K562 (cell line): ENCODE results near the gene ZGLP1. TPM values are rescaled to one million over a fixed set of nuclear protein-coding genes. Genes with fewer than 3 reads are reported as not detected.
A peak's percentile ranks its signal among the peaks of the same experiment; 100 is the strongest.

Experiments
- ATF1 ChIP-seq, 2 experiments: fragments of 450-650 bp in 1 of 2; IDR thresholded peaks; 2 replicates each; pipeline ENCODE4 v1.6.1; 2016; ENCODE audit warnings: missing compliant biosample characterization in 1 of 2, missing genetic modification characterization in 1 of 2
- BRCA1 ChIP-seq, 2 experiments: fragments of 450-650 bp in 1 of 2; sonication (generic) in 1 of 2; formaldehyde crosslinking in 1 of 2; IDR thresholded peaks; 2 replicates each; pipeline versions ENCODE4 v1.5.0 to v1.6.1; 2017 to 2020; ENCODE audit warnings: mild to moderate bottlenecking in 1 of 2, missing genetic modification reagents in 1 of 2
- GTF2E2 ChIP-seq: fragments of 200-800 bp; sonication (Bioruptor generic); IDR thresholded peaks from 2 replicates; pipeline ENCODE4 v1.6.1; 2016; ENCODE audit warnings: missing genetic modification characterization, missing compliant biosample characterization
- HDAC2 ChIP-seq: fragments of 450-650 bp; IDR thresholded peaks from 2 replicates; pipeline ENCODE4 v1.6.1; 2016; ENCODE audit warnings: mild to moderate bottlenecking
- KAT2B ChIP-seq: IDR thresholded peaks from one replicate; pipeline ENCODE4 v1.6.1; 2012; ENCODE audit warnings: low read depth, mild to moderate bottlenecking, control low read depth, inconsistent platforms, low read length, moderate library complexity
- MYC ChIP-seq, 2 experiments: fragments of 250-450 bp in 1 of 2; sonication (Bioruptor Pico) in 1 of 2; IDR thresholded peaks; 2 replicates each; pipeline versions ENCODE4 v1.5.1 to v1.6.1; 2012 to 2021; ENCODE audit warnings: low read depth in 2 of 2, borderline replicate concordance in 1 of 2, improper control_type of control experiment in 1 of 2, low read length in 1 of 2, mild to moderate bottlenecking in 1 of 2, moderate library complexity in 1 of 2
- NBN ChIP-seq: fragments of 450-650 bp; IDR thresholded peaks from 2 replicates; pipeline ENCODE4 v1.6.1; 2016; ENCODE audit warnings: low read depth, mild to moderate bottlenecking
- NFE2 ChIP-seq: IDR thresholded peaks from 2 replicates; pipeline ENCODE4 v1.6.1; 2014; ENCODE audit warnings: antibody characterized with exemption, low read depth
- SMAD4 ChIP-seq: fragments of 250-450 bp; sonication (Bioruptor Pico); conservative IDR thresholded peaks from 2 replicates; pipeline ENCODE4 v1.8.0; 2021; ENCODE audit warnings: inconsistent platforms, mild to moderate bottlenecking, moderate library complexity
- STAT5B ChIP-seq: fragments of 250-450 bp; sonication (Bioruptor Pico); IDR thresholded peaks from 2 replicates; pipeline ENCODE4 v1.8.0; 2021; ENCODE audit warnings: mild to moderate bottlenecking, inconsistent platforms
- XRCC5 ChIP-seq: fragments of 200-400 bp; formaldehyde crosslinking; IDR thresholded peaks from 2 replicates; pipeline ENCODE4 v1.6.1; 2017; ENCODE audit warnings: low read depth, mild to moderate bottlenecking, low read length
- ZNF347 ChIP-seq: fragments of 450-650 bp; formaldehyde crosslinking; IDR thresholded peaks from 2 replicates; pipeline ENCODE4 v1.4.0; 2020; ENCODE audit warnings: low read depth, mild to moderate bottlenecking, moderate library complexity
- polyA plus RNA-seq, 8 experiments: library from polyadenylated mRNA; depleted of rRNA in 4 of 8; stranded (reverse) in 5 of 8; unstranded in 3 of 8; fragments of >200 nt; fragmentation: Nextera tagmentation in 2 of 8; fragmentation: Illumina TruSeq in 1 of 8; extraction: Ambion mirVana in 2 of 8; extraction: Trizol in 1 of 8; gene quantifications; 2 replicates each; pipeline versions ENCODE4 v1.2.1 to v1.2.3, GENCODE V29; 2011 to 2014; ENCODE audit warnings: inconsistent platforms in 1 of 8, missing spikeins in 1 of 8
- total RNA-seq, 7 experiments: library from RNA; depleted of rRNA in 6 of 7; stranded (reverse); fragments of >200 nt in 6 of 7; fragmentation: Illumina TruSeq in 2 of 7; extraction: Trizol in 2 of 7; gene quantifications; 2 replicates each; pipeline versions ENCODE4 v1.2.1 to v1.2.3, GENCODE V29; 2011 to 2021; ENCODE audit warnings: low replicate concordance in 1 of 7
- TF ChIP-seq, protein P1 (sequence below): fragments of 250-450 bp; sonication (Bioruptor Pico); IDR thresholded peaks from 2 replicates; pipeline ENCODE4 v1.8.0; 2022; ENCODE audit warnings: inconsistent platforms, mild to moderate bottlenecking, moderate library complexity, borderline replicate concordance
- TF ChIP-seq, protein P2 (sequence below): sonication (generic); formaldehyde crosslinking; IDR thresholded peaks from 2 replicates; pipeline ENCODE4 v1.9.0; 2022; ENCODE audit warnings: mild to moderate bottlenecking, missing genetic modification reagents
- TF ChIP-seq, protein P3 (sequence below): fragments of 250-450 bp; sonication (Bioruptor Pico); IDR thresholded peaks from 2 replicates; pipeline ENCODE4 v1.4.0; 2020
- TF ChIP-seq, protein P4 (sequence below): fragments of 250-450 bp; sonication (Bioruptor Pico); IDR thresholded peaks from 2 replicates; pipeline ENCODE4 v1.4.0; 2020
- TF ChIP-seq, protein P5 (sequence below): fragments of 250-450 bp; sonication (Bioruptor Pico); IDR thresholded peaks from 2 replicates; pipeline ENCODE4 v1.5.0; 2021

ZGLP1 gene
- total and polyA plus RNA-seq, 9 of the 15 experiments (the other 6 are each of a cell fraction or from before 2014, with no cell fraction given): 0.24 to 4.5 (median 2.2) TPM

DNA sequence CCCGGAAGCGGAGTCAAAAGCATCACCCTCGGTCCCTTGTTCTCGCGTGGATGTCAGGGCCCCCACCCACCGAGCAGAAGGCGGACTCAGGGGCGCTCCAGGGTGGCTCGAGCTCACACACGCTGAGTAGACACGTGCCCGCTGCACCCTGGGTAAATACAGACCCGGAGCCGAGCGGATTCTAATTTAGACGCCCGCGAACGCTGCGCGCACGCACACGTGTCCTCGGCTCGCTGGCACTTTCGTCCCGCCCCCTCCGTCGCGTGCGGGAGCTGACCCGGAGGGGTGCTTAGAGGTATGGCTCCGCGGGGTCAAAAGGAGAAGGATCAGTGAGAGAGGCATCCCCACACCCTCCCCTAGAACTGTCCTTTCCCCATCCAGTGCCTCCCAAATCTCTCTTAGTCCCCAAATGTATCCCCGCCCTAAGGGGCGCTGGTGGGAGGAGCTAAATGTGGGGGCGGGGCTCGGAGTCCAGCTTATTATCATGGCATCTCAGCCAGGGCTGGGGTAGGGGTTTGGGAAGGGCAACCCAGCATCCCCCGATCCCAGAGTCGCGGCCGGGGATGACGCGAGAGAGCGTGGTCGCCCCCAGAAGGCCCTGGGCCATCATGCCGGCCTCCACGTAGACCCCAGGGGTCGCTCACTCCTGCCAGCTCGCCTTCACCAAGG, 20.3 kb downstream of the ZGLP1 start (continued):
- TF ChIP-seq SMAD4 (CRISPR knock-in tag): no peak
- no peak for TF ChIP-seq ZNF347 (CRISPR knock-in tag)
- TF ChIP-seq GTF2E2: no peak
- peak; percentile 59 for TF ChIP-seq ATF1 (CRISPR knock-in tag; IDR thresholded peaks at IDR 0.05)
- TF ChIP-seq ATF1 (tag; IDR thresholded peaks at IDR 0.05): peak; percentile 65
- no peak for TF ChIP-seq STAT5B
- TF ChIP-seq NFE2: no peak
- 0 out of 2 replicates have a peak, but pooled peaks have one; percentile 42 for TF ChIP-seq HDAC2
- TF ChIP-seq, protein P1, sequence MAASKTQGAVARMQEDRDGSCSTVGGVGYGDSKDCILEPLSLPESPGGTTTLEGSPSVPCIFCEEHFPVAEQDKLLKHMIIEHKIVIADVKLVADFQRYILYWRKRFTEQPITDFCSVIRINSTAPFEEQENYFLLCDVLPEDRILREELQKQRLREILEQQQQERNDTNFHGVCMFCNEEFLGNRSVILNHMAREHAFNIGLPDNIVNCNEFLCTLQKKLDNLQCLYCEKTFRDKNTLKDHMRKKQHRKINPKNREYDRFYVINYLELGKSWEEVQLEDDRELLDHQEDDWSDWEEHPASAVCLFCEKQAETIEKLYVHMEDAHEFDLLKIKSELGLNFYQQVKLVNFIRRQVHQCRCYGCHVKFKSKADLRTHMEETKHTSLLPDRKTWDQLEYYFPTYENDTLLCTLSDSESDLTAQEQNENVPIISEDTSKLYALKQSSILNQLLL (CRISPR knock-in tag): no peak
- TF ChIP-seq BRCA1 (IDR thresholded peaks at IDR 0.05): no peak
- TF ChIP-seq BRCA1 (CRISPR knock-in tag; IDR thresholded peaks at IDR 0.05): peak; percentile 91; the same call in 1 of the 2 replicates
- no peak for TF ChIP-seq KAT2B
- TF ChIP-seq, protein P2, sequence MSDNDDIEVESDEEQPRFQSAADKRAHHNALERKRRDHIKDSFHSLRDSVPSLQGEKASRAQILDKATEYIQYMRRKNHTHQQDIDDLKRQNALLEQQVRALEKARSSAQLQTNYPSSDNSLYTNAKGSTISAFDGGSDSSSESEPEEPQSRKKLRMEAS (CRISPR knock-in tag): peak; percentile 96
- TF ChIP-seq, protein P3, sequence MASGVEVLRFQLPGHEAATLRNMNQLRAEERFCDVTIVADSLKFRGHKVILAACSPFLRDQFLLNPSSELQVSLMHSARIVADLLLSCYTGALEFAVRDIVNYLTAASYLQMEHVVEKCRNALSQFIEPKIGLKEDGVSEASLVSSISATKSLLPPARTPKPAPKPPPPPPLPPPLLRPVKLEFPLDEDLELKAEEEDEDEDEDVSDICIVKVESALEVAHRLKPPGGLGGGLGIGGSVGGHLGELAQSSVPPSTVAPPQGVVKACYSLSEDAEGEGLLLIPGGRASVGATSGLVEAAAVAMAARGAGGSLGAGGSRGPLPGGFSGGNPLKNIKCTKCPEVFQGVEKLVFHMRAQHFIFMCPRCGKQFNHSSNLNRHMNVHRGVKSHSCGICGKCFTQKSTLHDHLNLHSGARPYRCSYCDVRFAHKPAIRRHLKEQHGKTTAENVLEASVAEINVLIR (CRISPR knock-in tag): 0 out of 2 replicates have a peak, but pooled peaks have one; percentile 35
- TF ChIP-seq MYC (IDR thresholded peaks at IDR 0.05; ENCODE audit: low read depth, low read length): peak; percentile 92
- peak; percentile 94 for TF ChIP-seq MYC (CRISPR knock-in tag; IDR thresholded peaks at IDR 0.05; ENCODE audit: borderline replicate concordance, low read depth)
- TF ChIP-seq, protein P4, sequence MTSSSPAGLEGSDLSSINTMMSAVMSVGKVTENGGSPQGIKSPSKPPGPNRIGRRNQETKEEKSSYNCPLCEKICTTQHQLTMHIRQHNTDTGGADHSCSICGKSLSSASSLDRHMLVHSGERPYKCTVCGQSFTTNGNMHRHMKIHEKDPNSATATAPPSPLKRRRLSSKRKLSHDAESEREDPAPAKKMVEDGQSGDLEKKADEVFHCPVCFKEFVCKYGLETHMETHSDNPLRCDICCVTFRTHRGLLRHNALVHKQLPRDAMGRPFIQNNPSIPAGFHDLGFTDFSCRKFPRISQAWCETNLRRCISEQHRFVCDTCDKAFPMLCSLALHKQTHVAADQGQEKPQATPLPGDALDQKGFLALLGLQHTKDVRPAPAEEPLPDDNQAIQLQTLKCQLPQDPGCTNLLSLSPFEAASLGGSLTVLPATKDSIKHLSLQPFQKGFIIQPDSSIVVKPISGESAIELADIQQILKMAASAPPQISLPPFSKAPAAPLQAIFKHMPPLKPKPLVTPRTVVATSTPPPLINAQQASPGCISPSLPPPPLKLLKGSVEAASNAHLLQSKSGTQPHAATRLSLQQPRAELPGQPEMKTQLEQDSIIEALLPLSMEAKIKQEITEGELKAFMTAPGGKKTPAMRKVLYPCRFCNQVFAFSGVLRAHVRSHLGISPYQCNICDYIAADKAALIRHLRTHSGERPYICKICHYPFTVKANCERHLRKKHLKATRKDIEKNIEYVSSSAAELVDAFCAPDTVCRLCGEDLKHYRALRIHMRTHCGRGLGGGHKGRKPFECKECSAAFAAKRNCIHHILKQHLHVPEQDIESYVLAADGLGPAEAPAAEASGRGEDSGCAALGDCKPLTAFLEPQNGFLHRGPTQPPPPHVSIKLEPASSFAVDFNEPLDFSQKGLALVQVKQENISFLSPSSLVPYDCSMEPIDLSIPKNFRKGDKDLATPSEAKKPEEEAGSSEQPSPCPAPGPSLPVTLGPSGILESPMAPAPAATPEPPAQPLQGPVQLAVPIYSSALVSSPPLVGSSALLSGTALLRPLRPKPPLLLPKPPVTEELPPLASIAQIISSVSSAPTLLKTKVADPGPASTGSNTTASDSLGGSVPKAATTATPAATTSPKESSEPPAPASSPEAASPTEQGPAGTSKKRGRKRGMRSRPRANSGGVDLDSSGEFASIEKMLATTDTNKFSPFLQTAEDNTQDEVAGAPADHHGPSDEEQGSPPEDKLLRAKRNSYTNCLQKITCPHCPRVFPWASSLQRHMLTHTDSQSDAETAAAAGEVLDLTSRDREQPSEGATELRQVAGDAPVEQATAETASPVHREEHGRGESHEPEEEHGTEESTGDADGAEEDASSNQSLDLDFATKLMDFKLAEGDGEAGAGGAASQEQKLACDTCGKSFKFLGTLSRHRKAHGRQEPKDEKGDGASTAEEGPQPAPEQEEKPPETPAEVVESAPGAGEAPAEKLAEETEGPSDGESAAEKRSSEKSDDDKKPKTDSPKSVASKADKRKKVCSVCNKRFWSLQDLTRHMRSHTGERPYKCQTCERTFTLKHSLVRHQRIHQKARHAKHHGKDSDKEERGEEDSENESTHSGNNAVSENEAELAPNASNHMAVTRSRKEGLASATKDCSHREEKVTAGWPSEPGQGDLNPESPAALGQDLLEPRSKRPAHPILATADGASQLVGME (CRISPR knock-in tag): no peak
- no peak for TF ChIP-seq NBN
- peak; percentile 25; the same call in 1 of the 2 replicates for TF ChIP-seq XRCC5
- TF ChIP-seq, protein P5, sequence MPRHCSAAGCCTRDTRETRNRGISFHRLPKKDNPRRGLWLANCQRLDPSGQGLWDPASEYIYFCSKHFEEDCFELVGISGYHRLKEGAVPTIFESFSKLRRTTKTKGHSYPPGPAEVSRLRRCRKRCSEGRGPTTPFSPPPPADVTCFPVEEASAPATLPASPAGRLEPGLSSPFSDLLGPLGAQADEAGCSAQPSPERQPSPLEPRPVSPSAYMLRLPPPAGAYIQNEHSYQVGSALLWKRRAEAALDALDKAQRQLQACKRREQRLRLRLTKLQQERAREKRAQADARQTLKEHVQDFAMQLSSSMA (CRISPR knock-in tag): 0 out of 2 replicates have a peak, but pooled peaks have one; percentile 10
